HUES64 (cell line): ENCODE data around the gene TRIM8.

Source experiments
- H3K27ac ChIP-seq: 2 replicates; pipeline ENCODE4 v1.7.0; 2013; ENCODE audit warnings: low read depth, low read length, inconsistent platforms
- H3K27me3 ChIP-seq: 2 replicates; pipeline ENCODE4 v1.6.1; 2013; ENCODE audit warnings: mild to moderate bottlenecking, low read length; ENCODE audit not compliant: insufficient read depth
- H3K36me3 ChIP-seq: 2 replicates; pipeline ENCODE4 v1.6.1; 2013; ENCODE audit warnings: mild to moderate bottlenecking, low read length; ENCODE audit not compliant: insufficient read depth
- H3K4me1 ChIP-seq: 2 replicates; pipeline ENCODE4 v1.6.1; 2013; ENCODE audit warnings: mild to moderate bottlenecking, low read length, moderate library complexity; ENCODE audit not compliant: insufficient read depth
- H3K4me3 ChIP-seq: 2 replicates; pipeline ENCODE4 v1.5.1; 2013; ENCODE audit warnings: mild to moderate bottlenecking, low read length, moderate library complexity
- H3K9ac ChIP-seq: 2 replicates; pipeline ENCODE4 v1.6.1; 2013; ENCODE audit warnings: mild to moderate bottlenecking, low read depth, low read length
- H3K9me3 ChIP-seq: 2 replicates; pipeline ENCODE4 v1.6.1; 2013; ENCODE audit warnings: low read depth, low read length; ENCODE audit not compliant: insufficient read depth
- WGBS: fragments of 150-250, 120-280 bp; methylation state at CpG from one replicate; pipeline ENCODE4 v1.1.7; 2013; ENCODE audit warnings: missing lambda C conversion rate; 5-methylcytosine and 5-hydroxymethylcytosine counted together

The TRIM8 gene

GRCh38 chr10:102615361-102615760 lies 28.9 kb upstream of the TRIM8 start:
- no peak overlapping the region for H3K9ac ChIP-seq
- 58% methylated on average over 7 of the region's 7 CpGs for WGBS

DNA sequence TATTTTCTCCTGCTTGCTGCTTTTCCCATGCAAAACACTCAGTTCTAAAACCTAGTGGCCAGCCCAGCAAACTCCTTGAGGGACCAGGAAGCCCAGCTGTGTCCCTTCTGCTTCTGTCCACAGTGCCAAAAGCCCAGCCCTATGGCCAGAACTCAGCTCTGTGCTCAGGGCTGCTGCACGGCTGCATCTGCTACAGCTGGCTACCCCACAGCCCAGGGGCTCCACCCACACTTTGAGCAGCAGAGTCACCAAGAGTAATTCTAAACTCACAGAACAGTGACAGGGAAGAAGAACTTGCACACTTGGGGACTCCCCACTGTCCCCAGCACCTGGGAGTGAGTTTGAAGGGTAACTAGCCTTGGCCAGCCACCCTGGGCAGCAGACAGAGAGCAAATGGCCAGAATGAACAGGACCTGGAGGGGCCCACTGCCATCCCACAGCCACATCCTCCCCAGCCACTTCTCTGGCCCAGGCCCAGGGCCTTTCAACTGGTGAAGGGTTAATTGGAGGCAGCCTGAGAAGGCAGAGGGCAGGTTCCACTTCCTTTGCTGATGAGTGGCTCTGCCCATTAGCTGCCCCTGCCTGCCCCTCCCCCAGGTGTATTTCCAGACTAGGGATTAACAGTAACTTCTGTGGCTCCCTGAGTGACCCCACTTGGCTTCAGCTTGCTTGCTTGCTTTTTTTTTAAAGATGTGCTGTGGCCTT lies 28.1 kb upstream of the TRIM8 start:
- H3K9me3 ChIP-seq, result no peaks in the 10 kb centered on the region
- WGBS, result 63% methylated on average over 1 of the region's 1 CpG
- H3K27ac ChIP-seq, result no peak overlapping the region
- peaks cover 7% of the 10 kb centered on the region; the same call in 1 of the 2 replicates for H3K4me1 ChIP-seq
- 0 out of 2 replicates have a peak, but pooled peaks cover 6% of the 10 kb centered on the region for H3K36me3 ChIP-seq
- no peaks in the 10 kb centered on the region for H3K27me3 ChIP-seq
- no peak overlapping the region for H3K9ac ChIP-seq
- H3K4me3 ChIP-seq, result no peak overlapping the region

More at GRCh38 chr10:102615361-102615760, 28.9 kb upstream of the TRIM8 start:
- Histone ChIP-seq H3K4me1 (peaks cover 7% of the 10 kb centered on the region; the same call in 1 of the 2 replicates), H3K27ac (no peak overlapping the region), H3K27me3 (no peaks in the 10 kb centered on the region), H3K4me3 (no peak overlapping the region), H3K36me3 (0 out of 2 replicates have a peak, but pooled peaks cover 6% of the 10 kb centered on the region), H3K9me3 (no peaks in the 10 kb centered on the region)

DNA sequence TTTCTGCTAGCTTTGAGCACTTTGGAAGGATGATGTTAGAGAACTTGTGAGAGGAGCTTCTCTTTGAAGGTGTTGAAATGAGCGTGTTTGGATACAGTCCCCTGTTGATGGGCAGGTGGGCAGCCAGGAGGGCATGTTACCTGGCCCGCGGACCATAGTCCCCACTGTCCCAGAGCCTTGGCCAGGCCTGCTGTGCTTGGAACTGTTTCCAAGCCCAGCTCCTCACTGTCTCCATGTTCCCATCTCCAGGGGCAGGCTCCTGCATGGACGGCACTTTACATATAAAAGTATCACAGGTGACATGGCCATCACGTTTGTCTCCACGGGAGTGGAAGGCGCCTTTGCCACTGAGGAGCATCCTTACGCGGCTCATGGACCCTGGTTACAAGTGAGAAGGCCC lies 27.2 kb upstream of the TRIM8 start:
- 93% methylated on average over 9 of the region's 9 CpGs for WGBS
- H3K4me1 ChIP-seq, result peaks cover 7% of the 10 kb centered on the region; the same call in 1 of the 2 replicates
- no peak overlapping the region for H3K4me3 ChIP-seq

DNA sequence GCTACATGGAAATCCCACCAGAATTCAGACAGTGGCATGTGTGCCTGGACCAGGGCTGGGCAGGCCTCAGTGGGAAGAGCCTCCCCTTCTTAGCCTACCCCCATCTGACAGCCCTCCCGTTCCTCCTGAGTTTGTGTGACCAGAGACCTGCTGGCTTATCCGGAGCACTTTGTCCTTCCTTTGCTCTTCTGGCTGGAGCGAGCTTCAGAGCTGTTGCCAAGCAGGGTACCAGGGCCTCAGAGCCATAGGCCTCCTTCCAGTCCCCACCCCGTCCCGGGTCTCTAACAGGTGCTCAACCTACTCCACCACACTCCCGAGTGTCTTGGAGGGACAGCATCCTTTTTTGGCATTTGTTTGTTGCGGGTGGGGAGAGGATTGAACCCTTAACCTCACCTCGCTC lies 26.5 kb upstream of the TRIM8 start:
- no peak overlapping the region for H3K27ac ChIP-seq
- no peaks in the 10 kb centered on the region for H3K27me3 ChIP-seq
- peaks cover 7% of the 10 kb centered on the region; the same call in 1 of the 2 replicates for H3K4me1 ChIP-seq
- 93% methylated on average over 8 of the region's 8 CpGs for WGBS
- 0 out of 2 replicates have a peak, but pooled peaks cover 6% of the 10 kb centered on the region for H3K36me3 ChIP-seq
- H3K4me3 ChIP-seq, result no peak overlapping the region
- no peaks in the 10 kb centered on the region for H3K9me3 ChIP-seq
- no peak overlapping the region; the same call in 1 of the 2 replicates for H3K9ac ChIP-seq

More for the DNA sequence above, 27.2 kb upstream of the TRIM8 start:
- Histone ChIP-seq H3K27me3 (no peaks in the 10 kb centered on the region), H3K9me3 (no peaks in the 10 kb centered on the region), H3K9ac (no peak overlapping the region), H3K27ac (no peak overlapping the region), H3K36me3 (0 out of 2 replicates have a peak, but pooled peaks cover 6% of the 10 kb centered on the region)

- 89% methylated on average over 14 of the region's 14 CpGs for WGBS
- Histone ChIP-seq H3K27ac (no peak overlapping the region), H3K4me3 (no peak overlapping the region), H3K9ac (no peak overlapping the region), H3K27me3 (no peaks in the 10 kb centered on the region), H3K4me1 (peaks cover 8% of the 10 kb centered on the region; the same call in 1 of the 2 replicates), H3K9me3 (no peaks in the 10 kb centered on the region), H3K36me3 (0 out of 2 replicates have a peak, but pooled peaks cover 6% of the 10 kb centered on the region)
These were observed 24.8 kb upstream of the TRIM8 start for GRCh38 chr10:102619281-102619981.

DNA sequence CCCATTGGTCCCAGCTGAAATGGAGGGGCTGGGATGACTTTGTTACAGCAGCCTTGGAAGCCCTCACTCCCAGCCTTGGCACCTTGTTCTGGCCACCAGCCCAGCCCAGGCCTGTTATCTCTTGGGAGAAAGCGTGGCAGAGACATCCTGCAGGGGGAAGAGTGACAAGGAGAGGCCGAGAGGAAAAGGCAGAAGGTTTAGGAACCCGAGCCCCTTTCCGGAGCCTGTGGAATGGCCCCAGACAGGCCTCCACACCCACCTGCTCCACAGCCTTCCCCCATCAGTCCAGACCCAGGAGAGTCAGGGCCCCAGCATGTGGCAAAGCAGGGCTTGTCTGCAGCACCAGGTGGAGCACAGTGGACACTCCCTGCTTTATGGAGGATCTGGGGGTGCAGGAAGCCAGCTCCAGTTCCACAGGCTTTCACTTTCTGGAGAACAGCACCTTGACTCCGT lies 24.1 kb upstream of the TRIM8 start:
- Histone ChIP-seq H3K27ac (no peak overlapping the region), H3K9ac (no peak overlapping the region)
- 91% methylated on average over 5 of the region's 5 CpGs for WGBS

DNA sequence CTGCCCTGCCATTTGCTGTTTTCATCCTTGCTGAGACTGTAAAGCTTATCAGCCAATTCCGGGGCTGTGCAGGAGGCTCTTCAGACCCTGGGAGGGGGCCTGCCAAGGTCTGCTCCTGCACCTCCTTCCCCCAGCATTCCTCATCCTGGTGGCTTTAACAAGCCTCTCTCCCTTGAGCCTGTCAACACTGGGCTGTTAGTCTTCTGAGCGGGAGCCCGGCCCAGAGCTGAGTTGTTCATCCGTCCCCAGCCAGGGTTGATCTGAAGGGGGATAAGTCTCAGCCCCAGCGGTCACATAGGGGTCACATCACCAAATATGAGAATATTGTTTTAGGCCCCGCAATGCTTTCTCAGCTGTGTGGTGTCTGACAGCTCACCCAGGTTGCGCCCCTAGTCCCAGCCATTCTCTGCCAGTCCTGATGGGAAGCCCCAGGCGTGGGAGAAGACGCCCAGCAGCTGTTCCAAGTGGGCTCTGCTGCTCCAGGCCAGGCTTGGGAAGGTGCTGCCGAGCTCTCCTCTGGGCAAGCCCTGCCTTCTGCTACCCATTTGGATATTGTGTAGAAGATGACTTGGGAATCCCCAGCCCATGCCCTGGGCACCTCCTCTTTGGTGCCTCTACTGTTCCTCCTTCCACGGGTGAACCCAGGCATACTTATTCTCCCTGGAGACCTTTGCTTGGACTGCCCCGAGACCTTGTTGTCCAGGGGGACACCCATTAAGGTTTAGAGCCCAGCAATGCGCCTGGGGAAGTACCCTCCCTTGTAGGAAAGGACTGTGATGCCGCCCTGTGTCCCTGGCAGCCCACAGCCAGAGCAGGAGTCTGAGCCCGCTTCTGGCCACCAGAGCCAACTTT lies 23.5 kb upstream of the TRIM8 start:
- Histone ChIP-seq H3K36me3 (0 out of 2 replicates have a peak, but pooled peaks cover 6% of the 10 kb centered on the region), H3K9ac (no peak overlapping the region), H3K27ac (no peak overlapping the region), H3K9me3 (no peaks in the 10 kb centered on the region), H3K4me1 (peaks cover 9% of the 10 kb centered on the region; the same call in 1 of the 2 replicates), H3K4me3 (no peak overlapping the region), H3K27me3 (no peaks in the 10 kb centered on the region)
- WGBS, result 91% methylated on average over 15 of the region's 15 CpGs

More for the DNA sequence above, 24.1 kb upstream of the TRIM8 start:
- Histone ChIP-seq H3K9me3 (no peaks in the 10 kb centered on the region), H3K4me1 (peaks cover 5% of the 10 kb centered on the region; the same call in 1 of the 2 replicates), H3K27me3 (no peaks in the 10 kb centered on the region), H3K36me3 (0 out of 2 replicates have a peak, but pooled peaks cover 6% of the 10 kb centered on the region), H3K4me3 (no peak overlapping the region)

DNA sequence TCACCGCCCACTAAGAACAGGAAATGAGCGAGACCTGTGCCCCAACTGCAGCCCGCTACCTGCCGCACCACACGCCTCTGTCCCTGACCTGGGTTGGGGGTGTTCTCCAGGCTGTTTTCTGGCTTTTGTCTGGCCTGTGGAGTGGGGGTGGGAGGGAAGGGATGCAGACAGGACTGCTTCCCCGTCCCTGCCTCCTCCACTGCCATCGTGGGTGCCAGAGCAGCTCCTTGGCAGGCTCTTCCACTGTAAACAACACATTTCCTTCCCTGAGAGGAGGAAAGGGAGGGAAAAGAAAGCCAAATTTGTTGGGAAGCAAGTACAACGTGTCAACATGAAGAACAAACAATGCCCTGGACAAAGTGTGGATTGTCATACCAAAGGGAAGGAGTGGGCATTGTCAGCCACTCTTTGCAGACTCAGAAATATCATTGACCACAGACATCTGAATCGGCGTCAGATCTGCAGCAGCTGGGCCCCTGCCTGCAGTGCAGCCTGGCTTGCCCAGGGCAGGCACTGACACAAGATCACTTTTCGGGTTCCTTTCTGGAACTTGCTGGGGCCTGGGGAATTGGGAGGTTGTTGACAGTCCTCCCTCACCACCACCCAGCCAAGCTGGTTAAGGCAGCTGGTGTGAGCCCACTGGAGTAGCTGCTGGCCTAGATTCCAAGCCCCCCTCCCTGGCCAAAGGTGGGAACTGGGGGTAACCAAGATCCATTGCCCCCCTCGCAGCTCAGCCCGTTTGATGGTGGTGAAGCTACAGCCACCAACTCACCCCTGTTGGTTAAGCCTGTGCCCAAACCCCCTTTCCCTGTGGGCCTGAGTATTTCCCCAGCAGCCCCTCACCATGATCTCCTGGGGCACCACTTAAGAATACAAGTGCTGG lies 22.6 kb upstream of the TRIM8 start:
- Histone ChIP-seq H3K27ac (no peak overlapping the region), H3K4me1 (peaks cover 14% of the 10 kb centered on the region; the same call in 1 of the 2 replicates), H3K36me3 (0 out of 2 replicates have a peak, but pooled peaks cover 6% of the 10 kb centered on the region), H3K9me3 (no peaks in the 10 kb centered on the region), H3K9ac (no peak overlapping the region), H3K27me3 (no peaks in the 10 kb centered on the region), H3K4me3 (no peak overlapping the region)
- WGBS, result 95% methylated on average over 11 of the region's 13 CpGs

GRCh38 chr10:102624094-102624493 lies 20.2 kb upstream of the TRIM8 start:
- no peaks in the 10 kb centered on the region for H3K36me3 ChIP-seq
- no peak overlapping the region for H3K27ac ChIP-seq
- peaks cover 37% of the 10 kb centered on the region for H3K4me1 ChIP-seq
- no peak overlapping the region for H3K4me3 ChIP-seq
- H3K27me3 ChIP-seq, result no peaks in the 10 kb centered on the region
- 84% methylated on average over 2 of the region's 3 CpGs for WGBS
- no peak overlapping the region for H3K9ac ChIP-seq
- no peaks in the 10 kb centered on the region for H3K9me3 ChIP-seq
